Upper lobe of right lung (tissue), 1 donor: Measurements from ENCODE around the gene KHNYN. TPM values are rescaled to one million over a fixed set of nuclear protein-coding genes. Genes with fewer than 3 reads are reported as not detected.

Experiments
- ATAC-seq: fragments of 200-7000 bp; cut with Tn5 transposase; one replicate; pipeline ENCODE4 v1.9.1; 2020; ENCODE audit warnings: mild to moderate bottlenecking, moderate library complexity
- DNase-seq: peaks from one replicate; pipeline ENCODE4 v3.0.0-alpha.2; 2020
- H3K27ac ChIP-seq: fragments of 200-600 bp; one replicate; pipeline ENCODE4 v1.8.0; 2022
- H3K27me3 ChIP-seq: fragments of 200-600 bp; one replicate; pipeline ENCODE4 v1.8.0; 2022; ENCODE audit warnings: mild to moderate bottlenecking
- H3K36me3 ChIP-seq: fragments of 200-600 bp; one replicate; pipeline ENCODE4 v1.8.0; 2022
- H3K4me1 ChIP-seq: fragments of 200-600 bp; one replicate; pipeline ENCODE4 v1.8.0; 2022
- H3K4me3 ChIP-seq: fragments of 200-600 bp; one replicate; pipeline ENCODE4 v1.8.0; 2022; ENCODE audit warnings: mild to moderate bottlenecking
- H3K9me3 ChIP-seq: fragments of 200-600 bp; one replicate; pipeline ENCODE4 v1.8.0; 2022
- intact Hi-C: fragments of 100-400 bp; cut with DNase I; formaldehyde crosslinking; loops from one replicate; pipeline ENCODE4 v1.11.0; 2022
- long read RNA-seq: library from polyadenylated mRNA; unstranded; transcript quantifications from one replicate; pipeline ENCODE4 v2.0.0, GENCODE V29; 2021
- total RNA-seq: library from RNA; stranded (reverse); fragmentation: NEBNext Ultra II Directional; extraction: Animal tissue kit (Norgen Biotek cat#: 25700); gene quantifications from one replicate; pipeline ENCODE4 v1.2.1, GENCODE V29; 2021
- TF ChIP-seq, protein P1 (sequence below): fragments of 200-600 bp; IDR thresholded peaks from one replicate; pipeline ENCODE4 v1.8.0; 2022; ENCODE audit warnings: antibody characterized with exemption
- donor health status: DM: no; HTN: yes; CAD: no; lungs with severe emphysema.

The KHNYN gene
- total RNA-seq: 56.2 TPM
- long read RNA-seq, transcript KHNYN-202 (8 exons, 3,359 nt): major isoform, 39 of 106 reads
- long read RNA-seq, transcript KHNYN-206 (8 exons, 2,443 nt): minor isoform, 5 of 106 reads
- long read RNA-seq, transcript KHNYN-204 (3 exons, 2,198 nt): minor isoform, 5 of 106 reads
- long read RNA-seq, partial matches to known transcripts: 20 of 106 reads
- long read RNA-seq, other reads (novel, unspliced or antisense): 37 of 106 reads

DNA sequence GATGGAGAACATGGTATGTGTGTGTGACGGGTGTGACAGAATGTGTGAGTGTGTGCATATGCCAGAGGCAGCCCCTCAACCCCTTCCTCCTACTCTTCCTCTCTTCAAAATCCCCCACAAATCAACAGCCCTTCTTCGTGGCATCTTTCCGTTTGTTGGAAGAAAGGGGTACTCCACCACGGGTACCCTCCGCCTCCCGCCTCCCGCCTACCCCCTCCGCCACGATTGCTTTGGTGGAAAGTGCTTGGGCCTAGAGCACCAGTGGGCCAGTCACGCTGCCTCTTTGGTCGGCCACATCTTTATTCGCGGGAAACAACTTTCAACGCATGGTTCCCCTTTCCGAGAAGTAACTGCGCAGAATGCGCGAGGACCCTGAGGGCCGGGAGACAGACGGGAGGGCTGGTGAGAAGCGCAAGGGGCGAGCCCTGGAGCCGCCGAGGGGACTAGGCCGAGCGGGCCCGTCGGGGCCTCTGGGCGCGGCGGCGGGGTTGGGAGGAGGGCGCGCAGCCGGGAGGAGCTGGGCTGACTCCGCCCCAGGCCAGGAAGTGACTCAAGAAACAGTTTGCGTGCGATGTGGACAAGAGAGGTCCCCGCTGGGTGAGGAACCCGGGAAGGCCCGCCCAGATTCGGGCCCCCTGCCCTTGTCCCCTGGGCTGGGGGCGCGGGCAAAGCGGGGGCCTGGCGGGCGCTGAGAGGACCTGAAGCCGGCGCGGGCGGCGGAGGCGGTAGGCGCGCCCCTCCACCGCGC is at the start of gene KHNYN, which contains the start of gene CBLN3:
TSS of gene KHNYN (plus strand) at position 560 of the 748 bp plus-strand sequence. CDS start 777 bp downstream, outside the sequence.
TSS of gene CBLN3 (minus strand) at position 274 of the 748 bp plus-strand sequence. CDS start 614 bp downstream, outside the sequence.
- Histone ChIP-seq H3K9me3 (no peaks in the 10 kb centered on the region), H3K27me3 (no peaks in the 10 kb centered on the region), H3K4me3 (peak within 1 kb of the TSS; percentile 86), H3K4me1 (peaks cover 46% of the 10 kb centered on the region), H3K27ac (peak within 1 kb of the TSS; percentile 93), H3K36me3 (peaks cover 28% of the 10 kb centered on the region)
- ATAC-seq: peak; percentile 91
- intact Hi-C loops: loop anchor here (5.0 kb wide), 2 partner anchors 62 to 97 kb away; partner anchors contain the start of gene NFATC4
- DNase-seq: peak; percentile 95
- TF ChIP-seq, protein P1, sequence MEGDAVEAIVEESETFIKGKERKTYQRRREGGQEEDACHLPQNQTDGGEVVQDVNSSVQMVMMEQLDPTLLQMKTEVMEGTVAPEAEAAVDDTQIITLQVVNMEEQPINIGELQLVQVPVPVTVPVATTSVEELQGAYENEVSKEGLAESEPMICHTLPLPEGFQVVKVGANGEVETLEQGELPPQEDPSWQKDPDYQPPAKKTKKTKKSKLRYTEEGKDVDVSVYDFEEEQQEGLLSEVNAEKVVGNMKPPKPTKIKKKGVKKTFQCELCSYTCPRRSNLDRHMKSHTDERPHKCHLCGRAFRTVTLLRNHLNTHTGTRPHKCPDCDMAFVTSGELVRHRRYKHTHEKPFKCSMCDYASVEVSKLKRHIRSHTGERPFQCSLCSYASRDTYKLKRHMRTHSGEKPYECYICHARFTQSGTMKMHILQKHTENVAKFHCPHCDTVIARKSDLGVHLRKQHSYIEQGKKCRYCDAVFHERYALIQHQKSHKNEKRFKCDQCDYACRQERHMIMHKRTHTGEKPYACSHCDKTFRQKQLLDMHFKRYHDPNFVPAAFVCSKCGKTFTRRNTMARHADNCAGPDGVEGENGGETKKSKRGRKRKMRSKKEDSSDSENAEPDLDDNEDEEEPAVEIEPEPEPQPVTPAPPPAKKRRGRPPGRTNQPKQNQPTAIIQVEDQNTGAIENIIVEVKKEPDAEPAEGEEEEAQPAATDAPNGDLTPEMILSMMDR: peak; percentile 5

DNA sequence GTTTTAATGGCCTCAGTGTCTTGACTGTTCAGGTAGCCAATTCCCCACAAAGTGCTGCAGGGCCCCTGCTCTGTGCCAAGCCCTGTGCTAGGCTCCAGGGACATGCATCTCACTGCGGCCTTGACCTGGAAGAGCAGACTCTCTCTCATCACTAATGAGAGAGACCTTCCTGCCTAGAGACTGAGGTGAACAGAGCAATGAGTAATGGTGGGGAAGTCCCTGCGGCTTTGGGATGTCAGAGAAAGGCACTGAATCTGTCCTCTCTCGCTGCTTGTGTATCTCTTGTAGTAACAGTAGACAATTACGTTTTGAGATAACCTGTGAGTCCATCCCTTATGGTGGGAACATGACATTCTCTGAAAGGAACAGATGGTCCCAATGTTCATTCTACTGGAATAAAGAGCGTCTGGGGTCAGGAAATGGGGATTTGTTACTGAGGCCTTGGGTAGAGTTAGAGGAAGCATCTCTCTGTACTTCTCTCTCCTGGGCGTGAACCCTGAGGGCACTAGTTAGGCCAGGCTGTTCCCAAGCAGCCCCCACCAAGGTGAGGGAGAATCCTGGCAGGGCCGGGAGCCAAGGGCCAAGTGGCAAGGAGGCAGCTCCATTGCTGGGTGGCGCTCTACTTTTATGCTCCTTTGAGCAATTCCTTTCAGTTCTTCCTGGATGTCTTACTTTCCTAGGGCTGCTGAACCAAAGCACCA is 48.2 kb upstream of the KHNYN start:
- no peak overlapping the region for H3K27ac ChIP-seq
- TF ChIP-seq, protein P1: no peak
- intact Hi-C loops: no loop called here
- no peaks in the 10 kb centered on the region for H3K36me3 ChIP-seq
- no peaks in the 10 kb centered on the region for H3K9me3 ChIP-seq
- DNase-seq (no peak), ATAC-seq (no peak)
- no peaks in the 10 kb centered on the region for H3K4me1 ChIP-seq
- no peaks in the 10 kb centered on the region for H3K27me3 ChIP-seq
- H3K4me3 ChIP-seq: no peak overlapping the region

DNA sequence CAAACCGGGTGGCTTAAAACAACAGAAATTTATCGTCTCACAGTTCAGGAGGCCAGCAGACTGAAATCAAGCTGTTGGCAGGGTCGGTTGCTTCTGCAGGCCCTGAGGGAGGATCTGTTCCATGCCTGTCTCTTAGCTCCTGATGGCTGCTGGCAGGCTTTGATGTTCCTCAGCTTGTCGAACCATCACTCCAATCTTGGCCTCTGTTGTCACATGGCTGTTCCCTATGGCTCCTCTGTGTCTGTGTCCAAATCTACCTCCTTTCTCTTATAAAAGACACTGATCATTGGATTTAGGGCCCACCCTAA is 47.7 kb upstream of the KHNYN start:
- no peaks in the 10 kb centered on the region for H3K36me3 ChIP-seq
- no peaks in the 10 kb centered on the region for H3K4me1 ChIP-seq
- intact Hi-C loops: no loop called here
- H3K4me3 ChIP-seq: no peak overlapping the region
- no peaks in the 10 kb centered on the region for H3K9me3 ChIP-seq
- H3K27me3 ChIP-seq: no peaks in the 10 kb centered on the region
- no peak for ATAC-seq
- no peak for DNase-seq
- TF ChIP-seq, protein P1: no peak
- H3K27ac ChIP-seq: no peak overlapping the region

DNA sequence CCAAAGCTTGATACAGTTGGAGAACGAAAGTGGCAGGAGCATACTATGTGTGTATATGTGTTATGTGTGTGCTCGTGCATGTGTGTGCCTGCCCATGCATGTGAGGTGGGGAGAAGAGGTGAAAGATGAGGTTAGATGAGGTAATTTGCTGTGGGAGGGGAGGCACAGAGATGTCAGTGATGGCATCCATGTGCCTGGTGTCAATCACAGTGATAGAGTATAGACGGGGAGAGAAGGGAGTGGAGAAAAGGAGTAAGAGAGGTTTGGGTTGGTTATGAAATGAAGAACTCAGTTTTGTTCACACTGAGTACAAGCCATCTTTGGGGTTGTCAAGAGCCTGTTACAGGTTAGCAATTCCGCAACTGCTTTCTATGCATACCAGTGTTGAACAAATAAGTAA is 45.6 kb upstream of the KHNYN start:
- H3K27me3 ChIP-seq: no peaks in the 10 kb centered on the region
- no peak overlapping the region for H3K27ac ChIP-seq
- intact Hi-C loops: no loop called here
- H3K4me3 ChIP-seq: no peak overlapping the region
- H3K9me3 ChIP-seq: no peaks in the 10 kb centered on the region
- H3K36me3 ChIP-seq: no peaks in the 10 kb centered on the region
- ATAC-seq: no peak
- no peak for DNase-seq
- peaks cover 7% of the 10 kb centered on the region for H3K4me1 ChIP-seq
- TF ChIP-seq, protein P1: no peak

DNA sequence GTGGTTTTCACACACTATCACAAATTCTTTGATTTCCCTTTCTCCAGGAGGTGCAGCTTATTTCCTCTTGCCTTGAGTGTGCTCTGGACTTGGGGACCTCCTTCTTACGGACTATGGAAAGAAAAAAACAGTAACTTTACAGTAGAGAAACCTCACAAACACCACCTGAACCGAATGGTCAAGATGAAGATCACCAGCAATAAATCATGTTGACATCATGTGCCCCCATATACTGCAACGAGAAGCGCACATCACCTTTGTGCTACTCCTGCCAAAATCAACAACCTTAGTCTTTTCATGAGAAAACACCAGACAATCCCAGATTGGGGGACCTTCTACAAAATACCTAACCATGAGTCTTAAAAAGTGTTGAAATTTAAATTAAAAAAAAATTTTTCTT is 44.2 kb upstream of the KHNYN start:
- DNase-seq (no peak), ATAC-seq (no peak)
- no peak overlapping the region for H3K27ac ChIP-seq
- H3K36me3 ChIP-seq: no peaks in the 10 kb centered on the region
- TF ChIP-seq, protein P1: no peak
- no peak overlapping the region for H3K4me3 ChIP-seq
- peaks cover 7% of the 10 kb centered on the region for H3K4me1 ChIP-seq
- no peaks in the 10 kb centered on the region for H3K27me3 ChIP-seq
- no peaks in the 10 kb centered on the region for H3K9me3 ChIP-seq
- intact Hi-C loops: no loop called here
